ENCODE data around the gene ASMTL. TPM values are rescaled to one million over a fixed set of nuclear protein-coding genes. Genes with fewer than 3 reads are reported as not detected.
"Not testable (repeated sequence)": the region's sequence is repeated elsewhere in the genome, so short reads cannot be mapped to it uniquely, and the experiment has no call there.

ASMTL gene
- total RNA-seq, 1 donor from 2014 or later, result 13.6 TPM

DNA sequence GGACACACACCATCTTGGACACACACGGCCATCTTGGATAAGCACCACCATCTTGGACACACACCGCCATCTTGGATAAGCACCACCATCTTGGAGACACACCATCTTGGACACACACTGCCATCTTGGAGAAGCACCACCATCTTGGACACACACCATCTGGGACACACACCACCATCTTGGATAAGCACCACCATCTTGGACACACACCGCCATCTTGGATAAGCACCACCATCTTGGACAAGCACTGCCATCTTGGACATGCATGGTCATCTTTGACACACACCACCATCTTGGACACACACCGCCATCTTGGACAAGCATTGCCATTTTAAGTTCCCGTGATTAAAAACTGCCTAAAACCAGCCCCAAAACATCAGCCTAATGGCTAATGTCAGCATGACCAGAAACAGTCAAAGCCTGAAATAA lies 4.1 kb downstream of the ASMTL start:
- not testable (repeated sequence) for H3K36me3 ChIP-seq (ENCODE audit: control insufficient read depth in 3 of 3, insufficient read depth in 3 of 3, low read length in 3 of 3); H3K27me3 ChIP-seq (ENCODE audit: control insufficient read depth in 3 of 3, insufficient read depth in 3 of 3, low read length in 3 of 3); H3K9me3 ChIP-seq (ENCODE audit: control insufficient read depth in 3 of 3, low read length in 3 of 3); H3K4me3 ChIP-seq (ENCODE audit: low read length in 3 of 3); H3K9ac ChIP-seq (ENCODE audit: low read depth in 1 of 3, low read length in 3 of 3); H3K27ac ChIP-seq (ENCODE audit: low read depth, low read length)
- peaks cover 9 to 14% (median 13%) of the 10 kb centered on the region in 3 donors for H3K4me1 ChIP-seq (ENCODE audit: control insufficient read depth in 3 of 3, insufficient read depth in 3 of 3, low read length in 3 of 3)

DNA sequence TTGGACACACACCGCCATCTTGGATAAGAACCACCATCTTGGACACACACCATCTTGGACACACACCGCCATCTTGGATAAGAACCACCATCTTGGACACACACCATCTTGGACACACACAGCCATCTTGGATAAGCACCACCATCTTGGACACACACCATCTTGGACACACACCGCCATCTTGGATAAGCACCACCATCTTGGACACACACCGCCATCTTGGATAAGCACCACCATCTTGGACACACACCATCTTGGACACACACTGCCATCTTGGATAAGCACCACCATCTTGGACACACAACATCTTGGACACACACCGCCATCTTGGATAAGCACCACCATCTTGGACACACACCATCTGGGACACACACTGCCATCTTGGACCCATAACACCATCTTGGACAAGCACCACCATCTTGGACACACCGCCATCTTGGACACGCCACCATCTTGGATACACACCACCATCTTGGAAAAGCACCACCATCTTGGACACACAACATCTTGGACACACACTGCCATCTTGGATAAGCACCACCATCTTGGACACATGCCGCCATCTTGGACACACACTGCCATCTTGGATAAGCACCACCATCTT lies 4.6 kb downstream of the ASMTL start:
- H3K27me3 ChIP-seq (ENCODE audit: control insufficient read depth in 3 of 3, insufficient read depth in 3 of 3, low read length in 3 of 3); H3K36me3 ChIP-seq (ENCODE audit: control insufficient read depth in 3 of 3, insufficient read depth in 3 of 3, low read length in 3 of 3); H3K9ac ChIP-seq (ENCODE audit: low read depth in 1 of 3, low read length in 3 of 3); H3K4me3 ChIP-seq (ENCODE audit: low read length in 3 of 3); H3K9me3 ChIP-seq (ENCODE audit: control insufficient read depth in 3 of 3, low read length in 3 of 3); H3K27ac ChIP-seq (ENCODE audit: low read depth, low read length): not testable (repeated sequence)
- H3K4me1 ChIP-seq (ENCODE audit: control insufficient read depth in 3 of 3, insufficient read depth in 3 of 3, low read length in 3 of 3), result peaks cover 9 to 14% (median 13%) of the 10 kb centered on the region in 3 donors

DNA sequence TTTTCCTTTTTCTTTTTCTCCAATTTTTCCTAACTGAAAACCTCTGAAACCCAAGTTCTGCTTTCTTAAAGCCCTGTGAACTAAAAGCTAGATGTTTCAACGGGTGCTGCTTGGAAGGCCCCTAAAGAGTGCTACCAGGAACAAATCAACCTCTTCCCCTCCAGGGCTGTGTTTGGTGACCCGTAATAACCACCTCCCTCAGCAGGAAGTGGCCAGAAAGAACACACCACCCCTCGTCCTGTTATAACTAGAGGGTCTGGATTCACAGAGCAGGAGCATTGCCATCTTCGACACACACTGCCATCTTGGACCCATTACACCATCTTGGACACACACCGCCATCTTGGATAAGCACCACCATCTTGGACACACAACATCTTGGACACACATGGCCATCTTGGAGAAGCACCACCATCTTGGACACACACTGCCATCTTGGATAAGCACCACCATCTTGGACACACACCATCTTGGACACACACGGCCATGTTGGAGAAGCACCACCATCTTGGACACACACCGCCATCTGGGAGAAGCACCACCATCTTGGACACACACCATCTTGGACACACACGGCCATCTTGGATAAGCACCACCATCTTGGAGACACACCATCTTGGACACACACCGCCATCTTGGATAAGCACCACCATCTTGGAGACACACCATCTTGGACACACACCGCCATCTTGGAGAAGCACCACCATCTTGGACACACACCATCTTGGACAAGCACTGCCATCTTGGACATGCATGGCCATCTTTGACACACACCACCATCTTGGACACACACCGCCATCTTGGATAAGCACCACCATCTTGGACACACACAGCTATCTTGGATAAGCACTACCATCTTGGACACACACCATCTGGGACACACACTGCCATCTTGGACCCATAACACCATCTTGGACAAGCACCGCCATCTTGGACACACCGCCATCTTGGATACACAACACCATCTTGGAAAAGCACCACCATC lies 5.4 kb downstream of the ASMTL start:
- not testable (repeated sequence) for H3K9ac ChIP-seq (ENCODE audit: low read depth in 1 of 3, low read length in 3 of 3); H3K27ac ChIP-seq (ENCODE audit: low read depth, low read length); H3K36me3 ChIP-seq (ENCODE audit: control insufficient read depth in 3 of 3, insufficient read depth in 3 of 3, low read length in 3 of 3); H3K27me3 ChIP-seq (ENCODE audit: control insufficient read depth in 3 of 3, insufficient read depth in 3 of 3, low read length in 3 of 3); H3K4me3 ChIP-seq (ENCODE audit: low read length in 3 of 3)
- Histone ChIP-seq H3K9me3 (ENCODE audit: control insufficient read depth in 3 of 3, low read length in 3 of 3) (peaks cover 0 to 12% (median 6%) of the 10 kb centered on the region in 3 donors), H3K4me1 (ENCODE audit: control insufficient read depth in 3 of 3, insufficient read depth in 3 of 3, low read length in 3 of 3) (peaks cover 9 to 13% (median 10%) of the 10 kb centered on the region in 3 donors)

DNA sequence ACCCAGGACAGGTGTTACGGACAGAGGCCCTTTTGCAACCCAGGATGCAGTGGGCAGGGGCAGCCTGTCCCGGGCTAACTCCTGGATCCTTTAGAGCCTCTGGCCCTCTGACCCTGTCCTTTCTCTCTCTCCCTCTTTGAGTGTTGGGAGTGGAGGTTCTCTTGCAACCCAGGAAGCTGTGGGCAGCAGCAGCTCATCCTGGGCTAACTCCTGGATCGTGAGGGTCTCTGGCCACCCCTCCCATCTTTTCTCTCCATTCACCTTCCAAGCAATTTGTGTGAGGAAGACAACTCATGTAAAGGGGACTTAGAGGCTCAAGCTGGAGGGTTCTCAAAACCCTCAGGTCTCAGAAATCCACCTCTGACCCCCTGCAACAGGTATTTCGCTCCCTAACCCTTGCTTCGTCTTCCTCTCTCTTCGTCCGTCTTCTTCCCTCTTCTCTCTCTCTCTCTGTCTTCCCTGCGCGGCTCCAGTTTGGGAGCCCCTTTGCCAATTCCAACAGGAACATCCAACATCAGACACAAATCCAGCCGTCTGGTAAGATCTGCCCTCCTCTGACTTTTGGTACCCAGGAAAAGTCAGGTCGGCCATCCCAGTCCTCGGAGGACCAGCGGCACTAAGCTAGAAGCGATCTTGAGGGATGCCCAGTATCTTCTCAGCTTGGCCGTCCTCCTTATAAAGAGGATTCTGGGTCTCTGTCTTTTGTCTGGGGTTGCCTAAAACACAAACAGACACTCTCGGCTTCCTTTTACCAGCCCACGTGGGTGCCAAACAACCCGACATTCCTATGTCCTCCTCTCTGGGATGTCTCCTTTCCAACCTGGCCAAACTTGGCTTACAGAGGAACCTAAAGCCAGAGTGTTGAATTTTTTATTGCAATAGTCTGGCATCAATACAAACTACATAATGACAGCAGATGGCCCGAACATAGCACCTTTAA lies 7.9 kb downstream of the ASMTL start:
- H3K9ac ChIP-seq (ENCODE audit: low read depth in 1 of 3, low read length in 3 of 3), result no peak overlapping the region
- H3K4me1 ChIP-seq (ENCODE audit: control insufficient read depth in 3 of 3, insufficient read depth in 3 of 3, low read length in 3 of 3), result no peaks in the 10 kb centered on the region
- H3K27ac ChIP-seq (ENCODE audit: low read depth, low read length), result no peak overlapping the region
- no peak overlapping the region for H3K4me3 ChIP-seq (ENCODE audit: low read length in 3 of 3)
- no peaks in the 10 kb centered on the region for H3K27me3 ChIP-seq (ENCODE audit: control insufficient read depth in 3 of 3, insufficient read depth in 3 of 3, low read length in 3 of 3)
- H3K9me3 ChIP-seq (ENCODE audit: control insufficient read depth in 3 of 3, low read length in 3 of 3), result peaks cover 0 to 12% (median 6%) of the 10 kb centered on the region in 3 donors
- H3K36me3 ChIP-seq (ENCODE audit: control insufficient read depth in 3 of 3, insufficient read depth in 3 of 3, low read length in 3 of 3), result peaks cover 0 to 9% (median 6%) of the 10 kb centered on the region in 3 donors

DNA sequence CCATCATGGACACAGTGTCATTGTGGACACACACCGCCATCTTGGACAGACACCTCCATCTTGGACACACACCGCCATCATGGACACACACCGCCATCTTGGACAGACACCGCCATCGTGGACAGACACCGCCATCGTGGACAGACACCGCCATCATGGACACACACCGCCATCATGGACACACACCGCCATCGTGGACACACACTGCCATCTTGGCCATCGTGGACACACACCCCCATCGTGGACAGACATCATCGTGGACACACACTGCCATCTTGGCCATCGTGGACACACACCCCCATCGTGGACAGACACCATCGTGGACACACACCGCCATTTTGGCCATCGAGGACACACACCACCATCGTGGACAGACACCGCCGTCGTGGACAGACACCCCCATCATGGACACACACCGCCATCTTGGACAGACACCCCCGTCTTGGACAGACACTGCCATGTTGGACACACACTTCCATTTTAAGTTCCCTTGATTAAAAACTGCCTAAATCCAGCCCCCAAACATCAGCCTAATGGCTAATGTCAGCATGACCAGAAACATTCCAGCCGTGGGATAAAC lies 9.1 kb downstream of the ASMTL start:
- Histone ChIP-seq H3K27me3 (ENCODE audit: control insufficient read depth in 3 of 3, insufficient read depth in 3 of 3, low read length in 3 of 3) (no peaks in the 10 kb centered on the region), H3K9me3 (ENCODE audit: control insufficient read depth in 3 of 3, low read length in 3 of 3) (peaks cover 0 to 12% (median 6%) of the 10 kb centered on the region in 3 donors), H3K4me1 (ENCODE audit: control insufficient read depth in 3 of 3, insufficient read depth in 3 of 3, low read length in 3 of 3) (no peaks in the 10 kb centered on the region), H3K9ac (ENCODE audit: low read depth in 1 of 3, low read length in 3 of 3) (no peak overlapping the region), H3K27ac (ENCODE audit: low read depth, low read length) (no peak overlapping the region), H3K36me3 (ENCODE audit: control insufficient read depth in 3 of 3, insufficient read depth in 3 of 3, low read length in 3 of 3) (peaks cover 0 to 9% (median 7%) of the 10 kb centered on the region in 3 donors), H3K4me3 (ENCODE audit: low read length in 3 of 3) (no peak overlapping the region)

DNA sequence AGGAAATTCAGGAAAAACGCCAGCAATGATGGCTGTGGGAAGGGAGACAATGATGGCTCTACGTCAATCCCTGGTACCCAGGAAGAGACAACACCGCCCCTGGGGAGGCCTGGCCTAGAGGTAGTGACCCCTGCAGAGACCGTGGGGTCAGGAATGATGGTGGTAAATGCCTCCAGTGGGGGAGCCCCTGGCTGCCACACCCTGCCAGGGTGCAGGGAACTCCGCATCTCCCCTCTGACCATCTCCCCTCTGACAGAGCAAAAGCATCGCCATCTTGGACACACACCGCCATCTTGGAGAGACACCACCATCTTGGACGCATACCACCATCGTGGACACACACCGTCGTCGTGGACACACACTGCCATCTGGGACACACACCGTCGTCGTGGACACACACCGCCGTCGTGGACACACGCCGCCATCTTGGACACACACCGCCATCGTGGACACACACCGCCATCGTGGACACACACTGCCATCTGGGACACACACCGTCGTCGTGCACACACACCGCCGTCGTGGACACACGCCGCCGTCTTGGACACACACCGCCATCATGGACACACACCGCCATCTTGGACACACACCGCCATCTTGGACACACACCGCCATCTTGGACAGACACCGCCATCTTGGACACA lies 9.9 kb downstream of the ASMTL start:
- H3K27ac ChIP-seq (ENCODE audit: low read depth, low read length), result no peak overlapping the region
- no peaks in the 10 kb centered on the region for H3K27me3 ChIP-seq (ENCODE audit: control insufficient read depth in 3 of 3, insufficient read depth in 3 of 3, low read length in 3 of 3)
- H3K9me3 ChIP-seq (ENCODE audit: control insufficient read depth in 3 of 3, low read length in 3 of 3), result peaks cover 0 to 10% (median 6%) of the 10 kb centered on the region in 3 donors
- peaks cover 0 to 9% (median 8%) of the 10 kb centered on the region in 3 donors for H3K36me3 ChIP-seq (ENCODE audit: control insufficient read depth in 3 of 3, insufficient read depth in 3 of 3, low read length in 3 of 3)
- H3K4me1 ChIP-seq (ENCODE audit: control insufficient read depth in 3 of 3, insufficient read depth in 3 of 3, low read length in 3 of 3), result no peaks in the 10 kb centered on the region
- H3K9ac ChIP-seq (ENCODE audit: low read depth in 1 of 3, low read length in 3 of 3), result no peak overlapping the region
- no peak overlapping the region for H3K4me3 ChIP-seq (ENCODE audit: low read length in 3 of 3)

DNA sequence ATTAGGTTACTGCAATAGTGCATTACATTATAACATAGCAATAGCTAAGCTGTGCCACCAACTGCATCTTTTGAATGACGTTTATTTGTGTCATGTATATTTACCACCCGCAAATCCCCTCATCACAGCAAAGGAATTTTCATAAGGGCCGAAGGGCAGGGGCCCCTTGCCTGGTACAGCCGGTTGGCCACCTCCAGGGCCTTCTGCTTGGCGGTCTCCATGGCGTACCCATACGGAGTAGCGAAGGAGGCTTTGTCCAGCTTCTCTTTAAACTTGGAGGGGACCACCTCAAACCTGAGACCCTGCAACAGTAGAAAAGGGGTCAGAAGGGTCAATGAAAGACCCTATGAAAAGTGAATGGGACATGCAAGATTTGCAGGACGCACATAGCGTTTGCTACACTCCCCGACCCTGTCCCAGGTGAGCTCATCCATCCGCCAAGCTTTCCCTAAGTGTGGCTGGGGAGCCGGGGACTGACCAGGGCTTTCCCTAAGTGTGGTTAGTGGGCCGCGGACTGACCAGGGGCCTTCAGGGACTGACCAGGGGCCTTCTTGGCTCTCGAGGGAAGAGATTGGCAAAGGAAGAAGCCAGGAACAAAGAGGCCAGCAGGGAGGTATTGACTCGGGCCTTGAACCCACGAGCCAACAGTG lies 10.6 kb downstream of the ASMTL start:
- Histone ChIP-seq H3K9me3 (ENCODE audit: control insufficient read depth in 3 of 3, low read length in 3 of 3) (peaks cover 0 to 7% (median 2%) of the 10 kb centered on the region in 3 donors), H3K36me3 (ENCODE audit: control insufficient read depth in 3 of 3, insufficient read depth in 3 of 3, low read length in 3 of 3) (peaks cover under 1 to 10% (median 8%) of the 10 kb centered on the region in 3 donors), H3K27ac (ENCODE audit: low read depth, low read length) (no peak overlapping the region), H3K27me3 (ENCODE audit: control insufficient read depth in 3 of 3, insufficient read depth in 3 of 3, low read length in 3 of 3) (no peaks in the 10 kb centered on the region), H3K4me1 (ENCODE audit: control insufficient read depth in 3 of 3, insufficient read depth in 3 of 3, low read length in 3 of 3) (no peaks in the 10 kb centered on the region), H3K4me3 (ENCODE audit: low read length in 3 of 3) (no peak overlapping the region), H3K9ac (ENCODE audit: low read depth in 1 of 3, low read length in 3 of 3) (no peak overlapping the region)

DNA sequence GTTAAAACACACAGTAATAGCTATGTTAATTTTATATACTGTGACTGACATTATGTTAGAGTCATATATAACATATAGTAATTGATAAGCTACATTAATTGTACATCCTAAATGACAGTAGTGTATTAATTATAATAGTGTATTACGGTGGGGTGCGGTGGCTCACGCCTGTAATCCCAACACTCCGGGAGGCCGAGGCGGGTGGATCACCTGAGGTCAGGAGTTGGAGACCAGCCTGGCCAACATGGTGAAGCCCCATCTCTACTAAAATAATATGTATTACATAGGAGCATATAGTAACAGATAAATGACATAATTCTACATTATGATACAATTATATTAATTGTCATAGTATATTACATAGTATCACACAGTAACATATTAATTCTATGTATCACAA lies 12.2 kb downstream of the ASMTL start:
- Histone ChIP-seq H3K9me3 (ENCODE audit: control insufficient read depth in 3 of 3, low read length in 3 of 3) (peaks cover 0 to 7% (median 0%) of the 10 kb centered on the region in 3 donors), H3K4me3 (ENCODE audit: low read length in 3 of 3) (no peak overlapping the region), H3K9ac (ENCODE audit: low read depth in 1 of 3, low read length in 3 of 3) (no peak overlapping the region), H3K4me1 (ENCODE audit: control insufficient read depth in 3 of 3, insufficient read depth in 3 of 3, low read length in 3 of 3) (no peaks in the 10 kb centered on the region), H3K27me3 (ENCODE audit: control insufficient read depth in 3 of 3, insufficient read depth in 3 of 3, low read length in 3 of 3) (no peaks in the 10 kb centered on the region), H3K36me3 (ENCODE audit: control insufficient read depth in 3 of 3, insufficient read depth in 3 of 3, low read length in 3 of 3) (peaks cover 13 to 17% (median 16%) of the 10 kb centered on the region in 3 donors), H3K27ac (ENCODE audit: low read depth, low read length) (no peak overlapping the region)

All from skeletal muscle tissue (tissue), 4 donors.